ENCODE measurements around the gene PATE4. TPM values are rescaled to one million over a fixed set of nuclear protein-coding genes. Genes with fewer than 3 reads are reported as not detected.
A peak's percentile ranks its signal among the peaks of the same experiment; 100 is the strongest.
"Not testable (repeated sequence)": the region's sequence is repeated elsewhere in the genome, so short reads cannot be mapped to it uniquely, and the experiment has no call there.

The PATE4 gene
- under 1 TPM in 2 of 3 donors, not detected in 1; 0.06 to 0.08 TPM for polyA plus RNA-seq (ENCODE audit: insufficient read length in 3 of 3)

- no peak for DNase-seq (ENCODE audit: low read depth in 3 of 3, low spot score in 2 of 3)
These were observed at the start of gene PATE4 for GRCh38 chr11:125833016-125833415. Gene PATE4, plus strand, starts transcription at chr11:125833316. Its CDS starts 44 bp downstream, at chr11:125833360.

- DNase-seq (ENCODE audit: low read depth in 3 of 3, low spot score in 2 of 3) = no peak
These were observed 48.4 kb upstream of the PATE4 start for GRCh38 chr11:125784678-125785077.

- DNase-seq (ENCODE audit: low read depth in 3 of 3, low spot score in 2 of 3) = no peak
These were observed 45.3 kb upstream of the PATE4 start, which contains the start of gene PATE3 for GRCh38 chr11:125787827-125788226. Gene PATE3, plus strand, starts transcription at chr11:125788127. Its CDS starts 25 bp downstream, at chr11:125788152.

- DNase-seq (ENCODE audit: low read depth in 3 of 3, low spot score in 2 of 3) = no peak
These were observed 42.3 kb upstream of the PATE4 start for GRCh38 chr11:125790825-125791224.

- DNase-seq (ENCODE audit: low read depth in 3 of 3, low spot score in 2 of 3) = no peak
These were observed 35.5 kb upstream of the PATE4 start for GRCh38 chr11:125797641-125798040.

- no peak for DNase-seq (ENCODE audit: low read depth in 3 of 3, low spot score in 2 of 3)
These were observed 33.3 kb upstream of the PATE4 start for GRCh38 chr11:125799808-125800207.

- DNase-seq (ENCODE audit: low read depth in 3 of 3, low spot score in 2 of 3) = no peak
These were observed 30.7 kb upstream of the PATE4 start for GRCh38 chr11:125802387-125802786.

- no peak for DNase-seq (ENCODE audit: low read depth in 3 of 3, low spot score in 2 of 3)
These were observed 25.2 kb upstream of the PATE4 start for GRCh38 chr11:125807909-125808308.

GRCh38 chr11:125835748-125836147 lies 2.6 kb downstream of the PATE4 start:
- no peak for DNase-seq (ENCODE audit: low read depth in 3 of 3, low spot score in 2 of 3)

GRCh38 chr11:125842321-125842948 lies 9.3 kb downstream of the PATE4 start:
- DNase-seq (ENCODE audit: low read depth in 3 of 3, low spot score in 2 of 3) = no peak

GRCh38 chr11:125846188-125846587 lies 13.1 kb downstream of the PATE4 start:
- no peak for DNase-seq (ENCODE audit: low read depth in 3 of 3, low spot score in 2 of 3)

GRCh38 chr11:125857670-125858069 lies 24.6 kb downstream of the PATE4 start:
- DNase-seq (ENCODE audit: low read depth in 3 of 3, low spot score in 2 of 3) = not testable (repeated sequence)

GRCh38 chr11:125862786-125863185 lies 29.7 kb downstream of the PATE4 start:
- DNase-seq (ENCODE audit: low read depth in 3 of 3, low spot score in 2 of 3) = not testable (repeated sequence)

GRCh38 chr11:125865354-125865753 lies 32.2 kb downstream of the PATE4 start:
- DNase-seq (ENCODE audit: low read depth in 3 of 3, low spot score in 2 of 3) = not testable (repeated sequence)

- DNase-seq (ENCODE audit: low read depth in 3 of 3, low spot score in 2 of 3) = no peak
These were observed 36.4 kb downstream of the PATE4 start for GRCh38 chr11:125869521-125869920.

- DNase-seq (ENCODE audit: low read depth in 3 of 3, low spot score in 2 of 3) = no peak
These were observed 38.4 kb downstream of the PATE4 start for GRCh38 chr11:125871391-125872137.

- no peak for DNase-seq (ENCODE audit: low read depth in 3 of 3, low spot score in 2 of 3)
These were observed 39.0 kb downstream of the PATE4 start for GRCh38 chr11:125872138-125872491.

GRCh38 chr11:125873881-125874555 lies 40.9 kb downstream of the PATE4 start:
- DNase-seq (ENCODE audit: low read depth in 3 of 3, low spot score in 2 of 3) = no peak

- DNase-seq (ENCODE audit: low read depth in 3 of 3, low spot score in 2 of 3) = peak; percentile 41 to 56 (median 47)
These were observed 41.5 kb downstream of the PATE4 start for GRCh38 chr11:125874556-125875124.

GRCh38 chr11:125881291-125881690 lies 48.2 kb downstream of the PATE4 start:
- no peak for DNase-seq (ENCODE audit: low read depth in 3 of 3, low spot score in 2 of 3)

- DNase-seq (ENCODE audit: low read depth in 3 of 3, low spot score in 2 of 3) = no peak
These were observed 50.3 kb downstream of the PATE4 start for GRCh38 chr11:125883375-125883774.

All from right renal cortex interstitium (tissue), 3 donors.